GM12878 (cell line): ENCODE results near the gene TSPAN16. TPM values are rescaled to one million over a fixed set of nuclear protein-coding genes. Genes with fewer than 3 reads are reported as not detected.

Experiments
- ATAC-seq: fragments of 200-7000 bp; cut with Tn5 transposase; 3 replicates; pipeline ENCODE4 v1.9.1; 2020; ENCODE audit warnings: mild to moderate bottlenecking, moderate library complexity
- BruUV-seq: library from RNA; stranded (reverse); fragments of 400-500 nt; replicated peaks from 2 replicates; lab custom pipeline; 2021; lab: Mats Ljungman, UMichigan
- CTCF ChIA-PET: fragments of 300-600 bp; sonication (Branson Sonifier 250); formaldehyde crosslinking; extraction: SDS; loops from one replicate; lab custom pipeline; 2021; ENCODE audit warnings: inconsistent platforms; lab: Yijun Ruan, JAX
- POLR2A ChIA-PET: fragments of 350-600 bp; formaldehyde crosslinking; extraction: SDS; loops from one replicate; lab custom pipeline; 2021; ENCODE audit warnings: inconsistent platforms; lab: Charles Lee
- RAD21 ChIA-PET: fragments of 300-600 bp; sonication (Branson Sonifier 250); formaldehyde crosslinking; loops from one replicate; lab custom pipeline; 2023; ENCODE audit warnings: antibody characterized with exemption; ENCODE audit not compliant: unreplicated experiment; lab: Charles Lee
- SMC1A ChIA-PET: fragments of 300-600 bp; sonication (Branson Sonifier 250); formaldehyde crosslinking; loops from one replicate; lab custom pipeline; 2023; ENCODE audit not compliant: unreplicated experiment, uncharacterized antibody; lab: Charles Lee
- DNase-seq: peaks from one replicate; pipeline ENCODE4 v3.0.0-alpha.2; 2011; ENCODE audit warnings: low read depth, low spot score
- FAIRE-seq: peaks from 3 replicates; lab custom pipeline; 2011; peaks lifted over from hg19 to GRCh38; lab: Jason Lieb, UNC
- H2AFZ ChIP-seq: 2 replicates; pipeline ENCODE4 v1.6.0; 2011; ENCODE audit warnings: low read depth, low read length, control low read depth; ENCODE audit not compliant: control insufficient read depth
- H3K27ac ChIP-seq: 2 replicates; pipeline ENCODE4 v1.5.1; 2011; ENCODE audit warnings: control low read depth; ENCODE audit not compliant: control insufficient read depth, insufficient read depth
- H3K27me3 ChIP-seq, 2 experiments: replicated peaks in 1 of 2; 2 replicates each; pipeline versions ENCODE4 v1.6.0 to v1.6.1; 2011; ENCODE audit warnings: low read length in 1 of 2; ENCODE audit not compliant: control insufficient read depth in 2 of 2, insufficient read depth in 2 of 2
- H3K36me3 ChIP-seq, 2 experiments: 2 replicates each; pipeline ENCODE4 v1.5.1; 2011; ENCODE audit warnings: low read length in 1 of 2; ENCODE audit not compliant: control insufficient read depth in 2 of 2, insufficient read depth in 2 of 2
- H3K4me1 ChIP-seq: 2 replicates; pipeline ENCODE4 v1.6.1; 2011; ENCODE audit warnings: mild to moderate bottlenecking, low read length, moderate library complexity, mixed read lengths; ENCODE audit not compliant: control insufficient read depth, insufficient read depth
- H3K4me2 ChIP-seq: 2 replicates; pipeline ENCODE4 v1.6.0; 2011; ENCODE audit warnings: control low read depth; ENCODE audit not compliant: control insufficient read depth, insufficient read depth
- H3K4me3 ChIP-seq: fragments of 200-600 bp; sonication (generic); 2 replicates; pipeline ENCODE4 v1.5.1; 2016
- H3K79me2 ChIP-seq: 2 replicates; pipeline ENCODE4 v1.6.0; 2011; ENCODE audit warnings: low read length; ENCODE audit not compliant: control insufficient read depth, insufficient read depth
- H3K9ac ChIP-seq: 2 replicates; pipeline ENCODE4 v1.8.0; 2011; ENCODE audit warnings: low read length, control low read depth, mixed read lengths; ENCODE audit not compliant: control insufficient read depth, insufficient read depth
- H3K9me3 ChIP-seq: replicated peaks from 3 replicates; pipeline ENCODE4 v1.5.1; 2011; ENCODE audit warnings: mild to moderate bottlenecking, low read length; ENCODE audit not compliant: control insufficient read depth, insufficient read depth
- H4K20me1 ChIP-seq: 2 replicates; pipeline ENCODE4 v1.6.0; 2011; ENCODE audit not compliant: control insufficient read depth, insufficient read depth
- CREM ChIP-seq: IDR thresholded peaks from 2 replicates; pipeline ENCODE4 v1.6.1; 2014; ENCODE audit warnings: antibody characterized with exemption, low read depth
- SPI1 ChIP-seq: IDR thresholded peaks from 2 replicates; pipeline ENCODE4 v1.6.1; 2011; ENCODE audit warnings: low read depth, mild to moderate bottlenecking, low read length, moderate library complexity, borderline replicate concordance; ENCODE audit not compliant: insufficient read depth
- WGBS: methylation state at CpG from one replicate; pipeline ENCODE4 v1.1.6; 2016; ENCODE audit warnings: low lambda C conversion rate; ENCODE audit not compliant: insufficient replicate concordance, insufficient coverage; ENCODE audit errors: missing lambda C conversion rate; 5-methylcytosine and 5-hydroxymethylcytosine counted together
- in situ Hi-C: fragments of 300-500 bp; cut with MboI; formaldehyde crosslinking; loops from 9 replicates; pipeline ENCODE4 v1.14.3; 2018; ENCODE audit warnings: mixed read lengths
- intact Hi-C: fragments of 100-400 bp; cut with micrococcal nuclease; formaldehyde crosslinking; loops from one replicate; pipeline ENCODE4 v1.14.2; 2022; ENCODE audit not compliant: unreplicated experiment
- polyA plus RNA-seq, 11 experiments: library from polyadenylated mRNA; depleted of rRNA in 4 of 11; unstranded in 6 of 11; stranded (reverse) in 5 of 11; fragments of >200 nt; fragmentation: Nextera tagmentation in 4 of 11; fragmentation: Illumina TruSeq in 1 of 11; extraction: Ambion mirVana in 4 of 11; extraction: Trizol in 1 of 11; gene quantifications; 1 replicate in 1 of 11; 2 replicates in 10 of 11; pipeline versions ENCODE4 v1.2.1 to v1.2.3, GENCODE V29; 2011 to 2016; ENCODE audit warnings: inconsistent platforms in 2 of 11, missing spikeins in 2 of 11, low read depth in 1 of 11
- total RNA-seq, 4 experiments: library from RNA; depleted of rRNA in 3 of 4; stranded (reverse); fragments of >200 nt in 3 of 4; fragmentation: Illumina TruSeq in 1 of 4; extraction: Trizol in 1 of 4; gene quantifications; 2 replicates each; pipeline versions ENCODE4 v1.2.1 to v1.2.3, GENCODE V29; 2013 to 2021
- TF ChIP-seq, protein P1 (sequence below): IDR thresholded peaks from 2 replicates; pipeline ENCODE4 v1.6.1; 2011; ENCODE audit warnings: mild to moderate bottlenecking, low read depth, low read length, moderate library complexity; ENCODE audit not compliant: insufficient replicate concordance
- TF ChIP-seq, protein P2 (sequence below): IDR thresholded peaks from 2 replicates; pipeline ENCODE4 v1.6.1; 2011; ENCODE audit warnings: borderline replicate concordance, low read depth, mild to moderate bottlenecking, moderate library complexity, low read length; ENCODE audit not compliant: insufficient read depth, poor library complexity, severe bottlenecking

TSPAN16 gene
- total and polyA plus RNA-seq, 10 of the 15 experiments (the other 5 are each of a cell fraction or from before 2014, with no cell fraction given): not detected

DNA sequence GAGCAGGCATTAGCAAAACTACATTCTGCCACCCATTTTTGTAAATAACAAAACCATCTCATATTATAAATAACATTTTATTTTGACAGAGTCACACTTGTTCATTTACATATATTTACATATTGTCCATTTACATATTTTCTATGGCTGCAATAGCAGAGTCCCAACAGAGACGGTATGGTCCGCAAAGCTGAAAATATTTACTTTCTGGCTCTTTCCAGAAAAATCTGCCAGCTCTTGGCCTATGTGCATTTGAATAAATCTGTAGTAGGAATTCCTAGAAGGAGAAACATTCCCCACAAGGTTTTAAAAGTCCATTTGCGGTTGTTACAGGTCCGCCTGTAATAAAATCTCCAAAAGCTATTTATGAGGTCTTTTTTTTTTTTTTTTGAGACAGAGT, 5.7 kb upstream of the TSPAN16 start (continued):
- TF ChIP-seq, protein P1, sequence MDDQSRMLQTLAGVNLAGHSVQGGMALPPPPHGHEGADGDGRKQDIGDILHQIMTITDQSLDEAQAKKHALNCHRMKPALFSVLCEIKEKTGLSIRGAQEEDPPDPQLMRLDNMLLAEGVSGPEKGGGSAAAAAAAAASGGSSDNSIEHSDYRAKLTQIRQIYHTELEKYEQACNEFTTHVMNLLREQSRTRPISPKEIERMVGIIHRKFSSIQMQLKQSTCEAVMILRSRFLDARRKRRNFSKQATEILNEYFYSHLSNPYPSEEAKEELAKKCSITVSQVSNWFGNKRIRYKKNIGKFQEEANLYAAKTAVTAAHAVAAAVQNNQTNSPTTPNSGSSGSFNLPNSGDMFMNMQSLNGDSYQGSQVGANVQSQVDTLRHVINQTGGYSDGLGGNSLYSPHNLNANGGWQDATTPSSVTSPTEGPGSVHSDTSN: no peak
- TF ChIP-seq, protein P2, sequence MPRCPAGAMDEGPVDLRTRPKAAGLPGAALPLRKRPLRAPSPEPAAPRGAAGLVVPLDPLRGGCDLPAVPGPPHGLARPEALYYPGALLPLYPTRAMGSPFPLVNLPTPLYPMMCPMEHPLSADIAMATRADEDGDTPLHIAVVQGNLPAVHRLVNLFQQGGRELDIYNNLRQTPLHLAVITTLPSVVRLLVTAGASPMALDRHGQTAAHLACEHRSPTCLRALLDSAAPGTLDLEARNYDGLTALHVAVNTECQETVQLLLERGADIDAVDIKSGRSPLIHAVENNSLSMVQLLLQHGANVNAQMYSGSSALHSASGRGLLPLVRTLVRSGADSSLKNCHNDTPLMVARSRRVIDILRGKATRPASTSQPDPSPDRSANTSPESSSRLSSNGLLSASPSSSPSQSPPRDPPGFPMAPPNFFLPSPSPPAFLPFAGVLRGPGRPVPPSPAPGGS: no peak

DNA sequence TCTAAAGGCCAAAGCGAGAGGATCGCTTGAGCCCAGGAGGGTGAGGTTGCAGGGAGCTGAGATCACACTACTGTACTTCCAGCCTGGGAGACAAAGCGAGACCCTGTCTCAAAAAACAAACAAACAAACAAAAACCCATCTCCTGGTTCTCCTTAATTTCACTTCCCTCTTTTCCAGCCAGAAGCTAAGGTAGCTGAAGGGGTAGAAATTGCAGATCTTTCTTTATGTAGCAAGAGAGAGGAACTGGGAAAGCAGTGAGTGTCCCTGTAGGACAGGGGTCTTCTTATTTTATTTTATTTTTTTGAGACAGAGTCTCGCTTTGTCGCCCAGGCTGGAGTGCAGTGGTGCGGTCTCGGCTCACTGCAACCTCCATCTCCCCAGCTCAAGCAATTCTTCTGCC, 4.5 kb upstream of the TSPAN16 start:
- no peak for TF ChIP-seq CREM
- peak; percentile 56; the same call in 1 of the 2 replicates for TF ChIP-seq SPI1
- Histone ChIP-seq H3K36me3 (no peaks in the 10 kb centered on the region), H3K27ac (no peak overlapping the region), H3K27me3 (no peaks in the 10 kb centered on the region), H2AFZ (no peak overlapping the region), H3K4me3 (no peak overlapping the region), H4K20me1 (no peaks in the 10 kb centered on the region), H3K79me2 (no peaks in the 10 kb centered on the region), H3K9me3 (no peaks in the 10 kb centered on the region), H3K4me2 (no peak overlapping the region), H3K9ac (no peak overlapping the region), H3K4me1 (peaks cover 7% of the 10 kb centered on the region)
- DNase-seq (no peak), FAIRE-seq (no peak), ATAC-seq (no peak)
- WGBS: 47% methylated on average over 7 of the region's 7 CpGs
- ChIA-PET CTCF (interaction anchor here (0.6 to 2.0 kb wide), 7 partner anchors 48 to 192 kb away, joined by 3 to 9 read pairs (median 3); partner anchors contain the start of gene EPOR), SMC1A (interaction anchor here (0.8 to 4.1 kb wide), 3 partner anchors 27 to 191 kb away, joined by 3 to 40 read pairs (median 3); partner anchors contain the start of gene SWSAP1), POLR2A (no interaction called here), RAD21 (interaction anchor here (1.7 kb wide), 1 partner anchor 90 kb away, joined by 5 read pairs; no protein-coding TSS in a partner anchor)
- intact Hi-C loops (loop anchor here (5.0 kb wide), 1 partner anchor 146 kb away; the partner anchor contains the start of genes ODAD3 and PRKCSH), in situ Hi-C loops (loop anchor here (10.0 kb wide), 1 partner anchor 183 kb away; no protein-coding TSS in a partner anchor)
- BruUV-seq: no TSS peak
